CD4-positive, alpha-beta memory T cell (primary cell): ENCODE measurements around the gene FAM131B. TPM values are rescaled to one million over a fixed set of nuclear protein-coding genes. Genes with fewer than 3 reads are reported as not detected.

Experiments
- CTCF ChIA-PET: fragments of 350-600 bp; sonication (Branson Sonifier 250); formaldehyde crosslinking; loops from one replicate; lab custom pipeline; 2021; ENCODE audit warnings: inconsistent platforms; ENCODE audit not compliant: partially characterized antibody; lab: Charles Lee
- POLR2A ChIA-PET: fragments of 350-600 bp; sonication (Branson Sonifier 250); formaldehyde crosslinking; loops from one replicate; lab custom pipeline; 2021; ENCODE audit not compliant: partially characterized antibody; lab: Charles Lee
- DNase-seq, 5 donors: peaks; one replicate each; pipeline versions ENCODE4 v3.0.0 to v3.0.0-alpha.2; 2020 to 2022; ENCODE audit warnings: mixed read lengths in 1 of 5
- H3K27ac ChIP-seq: one replicate; pipeline ENCODE4 v1.7.0; 2013; ENCODE audit warnings: low read depth, low read length
- H3K27me3 ChIP-seq: 2 replicates; pipeline ENCODE4 v1.7.0; 2013; ENCODE audit warnings: mild to moderate bottlenecking, low read length, moderate library complexity; ENCODE audit not compliant: insufficient read depth
- H3K36me3 ChIP-seq: 2 replicates; pipeline ENCODE4 v1.7.0; 2013; ENCODE audit warnings: mild to moderate bottlenecking, low read length, moderate library complexity; ENCODE audit not compliant: insufficient read depth
- H3K4me1 ChIP-seq: 2 replicates; pipeline ENCODE4 v1.7.0; 2013; ENCODE audit warnings: mild to moderate bottlenecking, low read length, moderate library complexity; ENCODE audit not compliant: insufficient read depth
- H3K4me3 ChIP-seq, 2 donors: one replicate each; pipeline ENCODE4 v1.7.0; 2013; ENCODE audit warnings: low read length in 2 of 2, mild to moderate bottlenecking in 1 of 2
- H3K9me3 ChIP-seq, 2 donors: one replicate each; pipeline ENCODE4 v1.7.0; 2013; ENCODE audit warnings: low read length in 2 of 2, control low read depth in 1 of 2; ENCODE audit not compliant: control insufficient read depth in 1 of 2
- H3K27ac Mint-ChIP-seq, 7 donors: one replicate each; pipeline ENCODE4 v1.8.0; 2020 to 2021; ENCODE audit warnings: mixed read lengths in 7 of 7, mild to moderate bottlenecking in 6 of 7, inconsistent platforms in 3 of 7, moderate library complexity in 3 of 7
- H3K27me3 Mint-ChIP-seq, 2 donors: one replicate each; pipeline ENCODE4 v1.8.0; 2020 to 2021; ENCODE audit warnings: mixed read lengths in 2 of 2
- H3K36me3 Mint-ChIP-seq, 2 donors: one replicate each; pipeline ENCODE4 v1.8.0; 2020 to 2021; ENCODE audit warnings: mixed read lengths in 2 of 2, inconsistent platforms in 1 of 2, mild to moderate bottlenecking in 1 of 2
- H3K4me1 Mint-ChIP-seq, 4 donors: one replicate each; pipeline ENCODE4 v1.8.0; 2020 to 2021; ENCODE audit warnings: mixed read lengths in 4 of 4, mild to moderate bottlenecking in 1 of 4
- H3K4me3 Mint-ChIP-seq, 8 donors: one replicate each; pipeline ENCODE4 v1.8.0; 2020 to 2021; ENCODE audit warnings: mixed read lengths in 8 of 8, mild to moderate bottlenecking in 7 of 8, moderate library complexity in 6 of 8, inconsistent platforms in 3 of 8
- H3K9me3 Mint-ChIP-seq, 8 donors: one replicate each; pipeline ENCODE4 v1.8.0; 2020 to 2021; ENCODE audit warnings: mixed read lengths in 8 of 8, mild to moderate bottlenecking in 5 of 8, inconsistent platforms in 3 of 8, moderate library complexity in 1 of 8
- intact Hi-C: fragments of 100-400 bp; cut with micrococcal nuclease; formaldehyde crosslinking; loops from one replicate; pipeline ENCODE4 v1.15.1; 2023
- polyA plus RNA-seq, 2 donors: library from polyadenylated mRNA; unstranded; fragments of 300-500 nt; fragmentation: Illumina TruSeq; gene quantifications; one replicate each; pipeline ENCODE4 v1.2.3, GENCODE V29; 2021
- total RNA-seq, 2 experiments: library from RNA; stranded (reverse); gene quantifications; one replicate each; pipeline ENCODE4 v1.2.3, GENCODE V29; 2021

Gene FAM131B
- total and polyA plus RNA-seq, 4 experiments from 2014 or later: 0.61 to 0.97 TPM; not detected in 2

GRCh38 chr7:143399151-143399550 is 36.6 kb upstream of the FAM131B start:
- no peak overlapping the region for H3K27ac Mint-ChIP-seq
- POLR2A ChIA-PET: interaction anchor here (1.9 kb wide), 1 partner anchor 19 kb away, joined by 9 read pairs; no protein-coding TSS in a partner anchor
- Histone ChIP-seq H3K9me3 (no peaks in the 10 kb centered on the region), H3K27ac (no peak overlapping the region), H3K4me1 (no peaks in the 10 kb centered on the region), H3K4me3 (no peak overlapping the region), H3K27me3 (no peaks in the 10 kb centered on the region), H3K36me3 (peaks cover 24% of the 10 kb centered on the region)
- intact Hi-C loops: no loop called here
- no peak overlapping the region for H3K4me3 Mint-ChIP-seq
- H3K4me1 Mint-ChIP-seq: peaks cover 7 to 27% (median 15%) of the 10 kb centered on the region in 4 donors
- no peaks in the 10 kb centered on the region for H3K27me3 Mint-ChIP-seq
- CTCF ChIA-PET: interaction anchor here (1.6 to 2.8 kb wide), 2 partner anchors 17 to 184 kb away, joined by 5 to 9 read pairs; no protein-coding TSS in a partner anchor
- H3K36me3 Mint-ChIP-seq: peaks cover 22 to 46% of the 10 kb centered on the region in 2 donors
- no peak for DNase-seq
- no peaks in the 10 kb centered on the region for H3K9me3 Mint-ChIP-seq

- H3K4me3 ChIP-seq: no peak overlapping the region
- Mint-ChIP-seq H3K27ac (peak overlapping the region in 1 of 7 donors; percentile 13), H3K4me3 (no peak overlapping the region), H3K4me1 (peaks cover 7 to 22% (median 12%) of the 10 kb centered on the region in 4 donors), H3K9me3 (no peaks in the 10 kb centered on the region), H3K27me3 (no peaks in the 10 kb centered on the region), H3K36me3 (peaks cover 22 to 50% of the 10 kb centered on the region in 2 donors)
- no peaks in the 10 kb centered on the region for H3K9me3 ChIP-seq
- CTCF ChIA-PET: interaction anchor here (0.5 to 2.8 kb wide), 3 partner anchors 18 to 849 kb away, joined by 3 to 9 read pairs (median 5); no protein-coding TSS in a partner anchor
- POLR2A ChIA-PET: interaction anchor here (1.1 to 1.9 kb wide), 2 partner anchors 14 to 19 kb away, joined by 3 to 9 read pairs; no protein-coding TSS in a partner anchor
- H3K27ac ChIP-seq: no peak overlapping the region
- H3K27me3 ChIP-seq: no peaks in the 10 kb centered on the region
- H3K4me1 ChIP-seq: no peaks in the 10 kb centered on the region
- intact Hi-C loops: no loop called here
- peaks cover 24% of the 10 kb centered on the region for H3K36me3 ChIP-seq
- DNase-seq: no peak
These were observed 36.1 kb upstream of the FAM131B start for GRCh38 chr7:143398616-143399015.

GRCh38 chr7:143397710-143398530 is 35.4 kb upstream of the FAM131B start:
- no peaks in the 10 kb centered on the region for H3K9me3 ChIP-seq
- no peaks in the 10 kb centered on the region for H3K27me3 ChIP-seq
- DNase-seq: no peak
- Mint-ChIP-seq H3K4me3 (no peak overlapping the region), H3K4me1 (peaks cover 4 to 18% (median 9%) of the 10 kb centered on the region in 4 donors), H3K27ac (peak overlapping the region in 4 of 7 donors; percentile 24 to 76 (median 50)), H3K9me3 (no peaks in the 10 kb centered on the region), H3K27me3 (no peaks in the 10 kb centered on the region), H3K36me3 (peaks cover 24 to 54% of the 10 kb centered on the region in 2 donors)
- no peak overlapping the region for H3K27ac ChIP-seq
- no peak overlapping the region for H3K4me3 ChIP-seq
- H3K36me3 ChIP-seq: peaks cover 28% of the 10 kb centered on the region
- H3K4me1 ChIP-seq: no peaks in the 10 kb centered on the region
- intact Hi-C loops: no loop called here
- POLR2A ChIA-PET: interaction anchor here (1.1 to 3.5 kb wide), 3 partner anchors 10 to 18 kb away, joined by 3 to 15 read pairs (median 9); partner anchors contain the start of gene EPHA1
- CTCF ChIA-PET: interaction anchor here (0.5 to 2.8 kb wide), 3 partner anchors 18 to 849 kb away, joined by 3 to 9 read pairs (median 5); no protein-coding TSS in a partner anchor

- Mint-ChIP-seq H3K27me3 (no peaks in the 10 kb centered on the region), H3K9me3 (no peaks in the 10 kb centered on the region), H3K4me3 (no peak overlapping the region), H3K4me1 (peaks cover 4 to 16% (median 10%) of the 10 kb centered on the region in 4 donors), H3K36me3 (peaks cover 31 to 60% of the 10 kb centered on the region in 2 donors), H3K27ac (peak overlapping the region in 1 of 7 donors; percentile 56)
- no peak for DNase-seq
- ChIA-PET POLR2A (interaction anchor here (0.6 to 3.5 kb wide), 4 partner anchors 11 to 52 kb away, joined by 3 to 15 read pairs (median 5); partner anchors contain the start of gene EPHA1), CTCF (interaction anchor here (1.1 to 2.8 kb wide), 2 partner anchors 12 to 19 kb away, joined by 3 to 9 read pairs; no protein-coding TSS in a partner anchor)
- Histone ChIP-seq H3K27me3 (no peaks in the 10 kb centered on the region), H3K4me1 (no peaks in the 10 kb centered on the region), H3K4me3 (no peak overlapping the region), H3K27ac (no peak overlapping the region), H3K9me3 (no peaks in the 10 kb centered on the region), H3K36me3 (peaks cover 31% of the 10 kb centered on the region)
- intact Hi-C loops: no loop called here
These were observed 34.4 kb upstream of the FAM131B start for GRCh38 chr7:143396625-143397556.

- no peak overlapping the region for H3K27ac ChIP-seq
- no peaks in the 10 kb centered on the region for H3K27me3 Mint-ChIP-seq
- H3K36me3 ChIP-seq: peaks cover 38% of the 10 kb centered on the region
- no peaks in the 10 kb centered on the region for H3K9me3 Mint-ChIP-seq
- peak overlapping the region in 2 of 7 donors; percentile 25 to 38 for H3K27ac Mint-ChIP-seq
- peaks cover 4 to 14% (median 10%) of the 10 kb centered on the region in 4 donors for H3K4me1 Mint-ChIP-seq
- H3K4me1 ChIP-seq: no peaks in the 10 kb centered on the region
- H3K9me3 ChIP-seq: no peaks in the 10 kb centered on the region
- H3K4me3 Mint-ChIP-seq: no peak overlapping the region
- H3K27me3 ChIP-seq: no peaks in the 10 kb centered on the region
- peaks cover 30 to 61% of the 10 kb centered on the region in 2 donors for H3K36me3 Mint-ChIP-seq
- ChIA-PET CTCF (interaction anchor here (1.1 to 1.9 kb wide), 4 partner anchors 11 to 51 kb away, joined by 3 to 5 read pairs (median 4); no protein-coding TSS in a partner anchor), POLR2A (interaction anchor here (0.6 to 6.7 kb wide), 6 partner anchors 12 to 147 kb away, joined by 3 to 42 read pairs (median 5); partner anchors contain the start of genes EPHA1 and ZYX)
- H3K4me3 ChIP-seq: no peak overlapping the region
- DNase-seq: no peak
- intact Hi-C loops: no loop called here
These were observed 33.7 kb upstream of the FAM131B start for GRCh38 chr7:143396182-143396581.
